HepG2 (cell line): Measurements from ENCODE around the gene TMEM167B. TPM values are rescaled to one million over a fixed set of nuclear protein-coding genes. Genes with fewer than 3 reads are reported as not detected.

Experiments used
- ATAC-seq: fragments of 200-7000 bp; cut with Tn5 transposase; 3 replicates; pipeline ENCODE4 v1.9.1; 2020; ENCODE audit warnings: mild to moderate bottlenecking, moderate library complexity
- BruUV-seq: library from RNA; stranded (reverse); fragments of 400-500 nt; replicated peaks from 2 replicates; lab custom pipeline; 2021; lab: Mats Ljungman, UMichigan
- CTCF ChIA-PET: fragments of 300-600 bp; formaldehyde crosslinking; extraction: SDS; loops from one replicate; lab custom pipeline; 2021; ENCODE audit warnings: low total read pairs, inconsistent platforms, low intra/inter-chr PET ratio; lab: Yijun Ruan, JAX
- POLR2A ChIA-PET: fragments of 350-600 bp; sonication (Branson Sonifier 250); formaldehyde crosslinking; loops from one replicate; lab custom pipeline; 2020; ENCODE audit warnings: antibody characterized with exemption, inconsistent platforms; lab: Yijun Ruan, JAX
- DNase-seq: peaks from one replicate; pipeline ENCODE4 v3.0.0-alpha.2; 2015; ENCODE audit warnings: low spot score
- FAIRE-seq: peaks from 3 replicates; lab custom pipeline; 2011; peaks lifted over from hg19 to GRCh38; lab: Jason Lieb, UNC
- H2AFZ ChIP-seq: one replicate; pipeline ENCODE4 v1.6.1; 2011; ENCODE audit warnings: low read length, inconsistent platforms
- H3K27ac ChIP-seq: fragments of 300-600 bp; 3 replicates; pipeline ENCODE4 v1.8.0; 2011; ENCODE audit warnings: mixed run types, mild to moderate bottlenecking, mixed read lengths, low read length, inconsistent platforms; ENCODE audit not compliant: insufficient read depth; ENCODE audit errors: extremely low read length
- H3K27me3 ChIP-seq, 2 experiments: fragments of 200-600 bp in 1 of 2; 2 replicates in 1 of 2; 3 replicates in 1 of 2; pipeline versions ENCODE4 v1.6.0 to v1.8.0; 2011; ENCODE audit warnings: low read length in 2 of 2, mild to moderate bottlenecking in 2 of 2, moderate library complexity in 2 of 2, inconsistent platforms in 1 of 2; ENCODE audit not compliant: insufficient read depth in 2 of 2, control insufficient read depth in 1 of 2
- H3K36me3 ChIP-seq, 2 experiments: fragments of 200-600 bp in 1 of 2; replicated peaks in 1 of 2; 2 replicates in 1 of 2; 3 replicates in 1 of 2; pipeline versions ENCODE4 v1.5.1 to v1.8.0; 2011; ENCODE audit warnings: low read length in 2 of 2, inconsistent platforms in 1 of 2; ENCODE audit not compliant: insufficient read depth in 2 of 2, control insufficient read depth in 1 of 2
- H3K4me1 ChIP-seq: 2 replicates; pipeline ENCODE4 v1.5.1; 2012; ENCODE audit warnings: low read length, inconsistent platforms; ENCODE audit not compliant: insufficient read depth
- H3K4me2 ChIP-seq: 2 replicates; pipeline ENCODE4 v1.6.0; 2011; ENCODE audit warnings: low read depth, low read length, inconsistent platforms
- H3K4me3 ChIP-seq, 3 experiments: fragments of 200-600 bp in 1 of 3; sonication (generic), shearing (Covaris generic) in 1 of 3; replicated peaks in 1 of 3; 2 replicates each; pipeline ENCODE4 v1.5.1; 2011 to 2016; ENCODE audit warnings: low read length in 3 of 3, inconsistent platforms in 2 of 3, low read depth in 2 of 3, mild to moderate bottlenecking in 2 of 3, control low read depth in 1 of 3, mixed read lengths in 1 of 3; ENCODE audit not compliant: insufficient read depth in 1 of 3
- H3K79me2 ChIP-seq: one replicate; pipeline ENCODE4 v1.6.1; 2011; ENCODE audit warnings: low read length, inconsistent platforms; ENCODE audit not compliant: insufficient read depth
- H3K9ac ChIP-seq: 2 replicates; pipeline ENCODE4 v1.6.0; 2011; ENCODE audit warnings: mild to moderate bottlenecking, low read depth, low read length, inconsistent platforms; ENCODE audit not compliant: insufficient read depth
- H3K9me3 ChIP-seq: 2 replicates; pipeline ENCODE4 v1.5.1; 2012; ENCODE audit warnings: mild to moderate bottlenecking, low read length
- H4K20me1 ChIP-seq: 2 replicates; pipeline ENCODE4 v1.6.0; 2011; ENCODE audit warnings: inconsistent platforms, mild to moderate bottlenecking, low read length, moderate library complexity; ENCODE audit not compliant: insufficient read depth
- AGO2 ChIP-seq: fragments of 200-400 bp; formaldehyde crosslinking; optimal IDR thresholded peaks from 2 replicates; pipeline ENCODE3; 2017; ENCODE audit warnings: mild to moderate bottlenecking, low read depth, low read length, moderate library complexity
- ATF7 ChIP-seq, 2 experiments: fragments of 450-650 bp in 1 of 2; sonication (generic) in 1 of 2; formaldehyde crosslinking in 1 of 2; IDR thresholded peaks; 2 replicates each; pipeline versions ENCODE4 v1.4.0 to v1.6.1; 2016 to 2020; ENCODE audit warnings: antibody characterized with exemption in 1 of 2, mild to moderate bottlenecking in 1 of 2, missing genetic modification reagents in 1 of 2
- ATM ChIP-seq: fragments of 450-650 bp; IDR thresholded peaks from 2 replicates; pipeline ENCODE4 v1.7.1; 2017; ENCODE audit warnings: mild to moderate bottlenecking, borderline replicate concordance
- HES4 ChIP-seq: sonication (generic); formaldehyde crosslinking; IDR thresholded peaks from 2 replicates; pipeline ENCODE4 v1.9.0; 2021; ENCODE audit warnings: mild to moderate bottlenecking, missing genetic modification reagents, borderline replicate concordance
- HNRNPL ChIP-seq: fragments of 200-400 bp; formaldehyde crosslinking; IDR thresholded peaks from 2 replicates; pipeline ENCODE4 v1.6.1; 2017; ENCODE audit warnings: mild to moderate bottlenecking, low read depth, low read length
- HNRNPLL ChIP-seq: fragments of 200-400 bp; formaldehyde crosslinking; IDR thresholded peaks from 2 replicates; pipeline ENCODE4 v1.6.1; 2017; ENCODE audit warnings: mild to moderate bottlenecking, low read depth, low read length; ENCODE audit not compliant: poor library complexity, severe bottlenecking
- IKZF4 ChIP-seq: sonication (generic); formaldehyde crosslinking; IDR thresholded peaks from 2 replicates; pipeline ENCODE4 v1.5.1; 2020; ENCODE audit warnings: borderline replicate concordance, mild to moderate bottlenecking, low read depth, missing genetic modification reagents; ENCODE audit errors: not compliant biosample characterization
- MTA1 ChIP-seq: sonication (generic); formaldehyde crosslinking; IDR thresholded peaks from 2 replicates; pipeline ENCODE4 v1.4.0; 2020; ENCODE audit warnings: missing genetic modification reagents, mild to moderate bottlenecking, borderline replicate concordance
- NR2F6 ChIP-seq, 2 experiments: IDR thresholded peaks; 2 replicates each; pipeline ENCODE4 v1.6.1; 2016; ENCODE audit warnings: antibody characterized with exemption in 1 of 2, mild to moderate bottlenecking in 1 of 2
- RFX5 ChIP-seq: IDR thresholded peaks from 2 replicates; pipeline ENCODE4 v1.6.1; 2011; ENCODE audit warnings: low read depth, low read length, improper control_type of control experiment
- SIN3B ChIP-seq: fragments of 150-350 bp; IDR thresholded peaks from 2 replicates; pipeline ENCODE4 v1.6.1; 2014; ENCODE audit warnings: low read length
- ZBTB1 ChIP-seq: sonication (generic); formaldehyde crosslinking; IDR thresholded peaks from 2 replicates; pipeline ENCODE4 v1.4.0; 2020; ENCODE audit warnings: missing genetic modification reagents, borderline replicate concordance
- ZBTB20 ChIP-seq: sonication (generic); formaldehyde crosslinking; IDR thresholded peaks from 2 replicates; pipeline ENCODE4 v1.8.1; 2023; ENCODE audit warnings: missing genetic modification reagents, low read depth, mild to moderate bottlenecking, borderline replicate concordance
- ZNF232 ChIP-seq: sonication (generic); formaldehyde crosslinking; IDR thresholded peaks from 2 replicates; pipeline ENCODE4 v1.4.0; 2020; ENCODE audit warnings: missing genetic modification reagents, borderline replicate concordance
- ZNF329 ChIP-seq: sonication (generic); formaldehyde crosslinking; IDR thresholded peaks from 2 replicates; pipeline ENCODE4 v1.9.0; 2021; ENCODE audit warnings: low read depth, mild to moderate bottlenecking, missing genetic modification reagents
- ZNF331 ChIP-seq: sonication (generic); formaldehyde crosslinking; IDR thresholded peaks from 2 replicates; pipeline ENCODE4 v1.4.0; 2020; ENCODE audit warnings: missing genetic modification reagents
- ZNF543 ChIP-seq: sonication (generic); formaldehyde crosslinking; IDR thresholded peaks from 2 replicates; pipeline ENCODE4 v1.4.0; 2020; ENCODE audit warnings: mild to moderate bottlenecking, missing genetic modification reagents
- WGBS: methylation state at CpG from one replicate; pipeline ENCODE4 v1.1.6; 2017; ENCODE audit warnings: low lambda C conversion rate; 5-methylcytosine and 5-hydroxymethylcytosine counted together
- in situ Hi-C: cut with HindIII; loops from 2 replicates; pipeline ENCODE4 v1.10.0; 2017; ENCODE audit warnings: low pct_unique_long_range_greater_than_20kb; ENCODE audit not compliant: extremely low pct_ligation_motif_present
- intact Hi-C: fragments of 100-400 bp; cut with micrococcal nuclease; formaldehyde crosslinking; loops from one replicate; pipeline ENCODE4 v1.10.0; 2022; ENCODE audit not compliant: unreplicated experiment
- polyA plus RNA-seq, 8 experiments: library from polyadenylated mRNA; depleted of rRNA in 3 of 8; stranded (reverse) in 7 of 8; unstranded in 1 of 8; fragments of >200 nt; fragmentation: Illumina TruSeq in 4 of 8; extraction: Trizol in 4 of 8; gene quantifications; 2 replicates each; pipeline versions ENCODE4 v1.2.1 to v1.2.3, GENCODE V29; 2011 to 2016; ENCODE audit warnings: low read depth in 4 of 8, missing spikeins in 1 of 8, mixed read lengths in 1 of 8; ENCODE audit not compliant: insufficient read depth in 1 of 8
- total RNA-seq, 5 experiments: library from RNA; depleted of rRNA; stranded (reverse); fragments of >200 nt; fragmentation: Illumina TruSeq; extraction: Trizol; gene quantifications; 2 replicates each; pipeline ENCODE4 v1.2.3, GENCODE V29; 2016; ENCODE audit warnings: low read depth in 1 of 5
- TF ChIP-seq, protein P1 (sequence below): sonication (generic); formaldehyde crosslinking; IDR thresholded peaks from 2 replicates; pipeline ENCODE4 v1.5.1; 2020; ENCODE audit warnings: mild to moderate bottlenecking, missing genetic modification reagents, borderline replicate concordance

TMEM167B gene
- total and polyA plus RNA-seq, 2 of the 13 experiments (the other 11 are each of a cell fraction or from before 2014, with no cell fraction given), result 9.5 to 22.4 TPM

- Histone ChIP-seq H3K9ac (peak overlapping the region; percentile 74), H2AFZ (no peak overlapping the region), H3K27ac (peak overlapping the region; percentile 58), H3K9me3 (no peaks in the 10 kb centered on the region), H3K79me2 (peaks cover 7% of the 10 kb centered on the region), H3K4me1 (peaks cover 20% of the 10 kb centered on the region), H3K36me3 (no peaks in the 10 kb centered on the region), H3K4me2 (peak overlapping the region; percentile 80), H3K4me3 (peak overlapping the region; percentile 94 to 96 (median 95)), H3K27me3 (no peaks in the 10 kb centered on the region; a peak in 1 of 5 replicates), H4K20me1 (no peaks in the 10 kb centered on the region)
- DNase-seq (no peak), FAIRE-seq (no peak), ATAC-seq (peak; percentile 63)
- BruUV-seq, result no TSS peak
- ChIA-PET CTCF (no interaction called here), POLR2A (interaction anchor here (0.6 to 2.0 kb wide), 5 partner anchors 35 to 294 kb away, joined by 3 to 16 read pairs (median 4); partner anchors contain the start of genes STXBP3, TAF13 and TMEM167B)
- in situ Hi-C loops (no loop called here), intact Hi-C loops (no loop called here)
- WGBS, result 2% methylated on average over 23 of the region's 44 CpGs
- no peak for TF ChIP-seq ZNF331
- peak; percentile 62 for TF ChIP-seq AGO2
- no peak for TF ChIP-seq ATF7 (IDR thresholded peaks at IDR 0.05)
- no peak for TF ChIP-seq ATF7 (CRISPR knock-in tag; IDR thresholded peaks at IDR 0.05)
- TF ChIP-seq ZBTB1, result no peak
- 0 out of 2 replicates have a peak, but pooled peaks have one; percentile 2 for TF ChIP-seq ZBTB20
- TF ChIP-seq ZNF232, result peak; percentile 35; the same call in 1 of the 2 replicates
- TF ChIP-seq IKZF4 (CRISPR knock-in tag), result no peak
- 0 out of 2 replicates have a peak, but pooled peaks have one; percentile 41 for TF ChIP-seq ZNF543 (CRISPR knock-in tag)
- TF ChIP-seq RFX5, result no peak
- TF ChIP-seq SIN3B, result no peak
- TF ChIP-seq MTA1 (CRISPR knock-in tag), result peak; percentile 15; the same call in 1 of the 2 replicates
- TF ChIP-seq HES4 (CRISPR knock-in tag), result no peak
- TF ChIP-seq, protein P1, sequence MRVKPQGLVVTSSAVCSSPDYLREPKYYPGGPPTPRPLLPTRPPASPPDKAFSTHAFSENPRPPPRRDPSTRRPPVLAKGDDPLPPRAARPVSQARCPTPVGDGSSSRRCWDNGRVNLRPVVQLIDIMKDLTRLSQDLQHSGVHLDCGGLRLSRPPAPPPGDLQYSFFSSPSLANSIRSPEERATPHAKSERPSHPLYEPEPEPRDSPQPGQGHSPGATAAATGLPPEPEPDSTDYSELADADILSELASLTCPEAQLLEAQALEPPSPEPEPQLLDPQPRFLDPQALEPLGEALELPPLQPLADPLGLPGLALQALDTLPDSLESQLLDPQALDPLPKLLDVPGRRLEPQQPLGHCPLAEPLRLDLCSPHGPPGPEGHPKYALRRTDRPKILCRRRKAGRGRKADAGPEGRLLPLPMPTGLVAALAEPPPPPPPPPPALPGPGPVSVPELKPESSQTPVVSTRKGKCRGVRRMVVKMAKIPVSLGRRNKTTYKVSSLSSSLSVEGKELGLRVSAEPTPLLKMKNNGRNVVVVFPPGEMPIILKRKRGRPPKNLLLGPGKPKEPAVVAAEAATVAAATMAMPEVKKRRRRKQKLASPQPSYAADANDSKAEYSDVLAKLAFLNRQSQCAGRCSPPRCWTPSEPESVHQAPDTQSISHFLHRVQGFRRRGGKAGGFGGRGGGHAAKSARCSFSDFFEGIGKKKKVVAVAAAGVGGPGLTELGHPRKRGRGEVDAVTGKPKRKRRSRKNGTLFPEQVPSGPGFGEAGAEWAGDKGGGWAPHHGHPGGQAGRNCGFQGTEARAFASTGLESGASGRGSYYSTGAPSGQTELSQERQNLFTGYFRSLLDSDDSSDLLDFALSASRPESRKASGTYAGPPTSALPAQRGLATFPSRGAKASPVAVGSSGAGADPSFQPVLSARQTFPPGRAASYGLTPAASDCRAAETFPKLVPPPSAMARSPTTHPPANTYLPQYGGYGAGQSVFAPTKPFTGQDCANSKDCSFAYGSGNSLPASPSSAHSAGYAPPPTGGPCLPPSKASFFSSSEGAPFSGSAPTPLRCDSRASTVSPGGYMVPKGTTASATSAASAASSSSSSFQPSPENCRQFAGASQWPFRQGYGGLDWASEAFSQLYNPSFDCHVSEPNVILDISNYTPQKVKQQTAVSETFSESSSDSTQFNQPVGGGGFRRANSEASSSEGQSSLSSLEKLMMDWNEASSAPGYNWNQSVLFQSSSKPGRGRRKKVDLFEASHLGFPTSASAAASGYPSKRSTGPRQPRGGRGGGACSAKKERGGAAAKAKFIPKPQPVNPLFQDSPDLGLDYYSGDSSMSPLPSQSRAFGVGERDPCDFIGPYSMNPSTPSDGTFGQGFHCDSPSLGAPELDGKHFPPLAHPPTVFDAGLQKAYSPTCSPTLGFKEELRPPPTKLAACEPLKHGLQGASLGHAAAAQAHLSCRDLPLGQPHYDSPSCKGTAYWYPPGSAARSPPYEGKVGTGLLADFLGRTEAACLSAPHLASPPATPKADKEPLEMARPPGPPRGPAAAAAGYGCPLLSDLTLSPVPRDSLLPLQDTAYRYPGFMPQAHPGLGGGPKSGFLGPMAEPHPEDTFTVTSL (CRISPR knock-in tag), result no peak
- no peak for TF ChIP-seq NR2F6 (IDR thresholded peaks at IDR 0.05)
- TF ChIP-seq NR2F6 (CRISPR knock-in tag; IDR thresholded peaks at IDR 0.05), result 0 out of 2 replicates have a peak, but pooled peaks have one; percentile 2
- TF ChIP-seq HNRNPLL, result peak; percentile 21
- no peak for TF ChIP-seq ATM
- no peak for TF ChIP-seq ZNF329 (CRISPR knock-in tag)
- peak; percentile 58; the same call in 1 of the 2 replicates for TF ChIP-seq HNRNPL
Measured at GRCh38 chr1:109040989-109041620, 49.5 kb upstream of the TMEM167B start.
